H9 (cell line): ENCODE measurements around the gene SLC8B1. TPM values are rescaled to one million over a fixed set of nuclear protein-coding genes. Genes with fewer than 3 reads are reported as not detected.

ENCODE experiments used
- DNase-seq: peaks from one replicate; pipeline ENCODE4 v3.0.0-alpha.2; 2017
- H2AFZ ChIP-seq: one replicate; pipeline ENCODE4 v1.6.1; 2013; ENCODE audit warnings: mild to moderate bottlenecking, low read length, control low read depth, moderate library complexity
- H2AK5ac ChIP-seq: 2 replicates; pipeline ENCODE4 v1.6.1; 2013; ENCODE audit warnings: low read length, control low read depth, mixed read lengths; ENCODE audit not compliant: insufficient read length
- H2BK120ac ChIP-seq: one replicate; pipeline ENCODE4 v1.6.1; 2013; ENCODE audit warnings: low read depth, mild to moderate bottlenecking, low read length, control low read depth, inconsistent platforms; ENCODE audit not compliant: poor library complexity, severe bottlenecking
- H2BK12ac ChIP-seq: 2 replicates; pipeline ENCODE4 v1.6.1; 2013; ENCODE audit warnings: low read length, control low read depth, mixed read lengths, low read depth; ENCODE audit not compliant: insufficient read length
- H2BK15ac ChIP-seq: 2 replicates; pipeline ENCODE4 v1.6.1; 2013; ENCODE audit warnings: low read depth, low read length, control low read depth
- H2BK20ac ChIP-seq: one replicate; pipeline ENCODE4 v1.6.1; 2013; ENCODE audit warnings: low read depth, mild to moderate bottlenecking, low read length, control low read depth, inconsistent platforms; ENCODE audit not compliant: poor library complexity, severe bottlenecking
- H2BK5ac ChIP-seq: 2 replicates; pipeline ENCODE4 v1.6.1; 2013; ENCODE audit warnings: low read length, control low read depth, mixed read lengths; ENCODE audit not compliant: insufficient read length
- H3K14ac ChIP-seq: 2 replicates; pipeline ENCODE4 v1.6.1; 2013; ENCODE audit warnings: low read length, control low read depth; ENCODE audit not compliant: insufficient read depth
- H3K18ac ChIP-seq: 2 replicates; pipeline ENCODE4 v1.6.1; 2013; ENCODE audit warnings: low read depth, mild to moderate bottlenecking, mixed read lengths, low read length, control low read depth; ENCODE audit not compliant: insufficient read length
- H3K23ac ChIP-seq: 2 replicates; pipeline ENCODE4 v1.6.1; 2013; ENCODE audit warnings: low read length, control low read depth, mixed read lengths, low read depth; ENCODE audit not compliant: insufficient read length
- H3K23me2 ChIP-seq: 2 replicates; pipeline ENCODE4 v1.6.1; 2013; ENCODE audit warnings: low read depth, mild to moderate bottlenecking, mixed read lengths, low read length, control low read depth; ENCODE audit not compliant: insufficient read length, poor library complexity, severe bottlenecking
- H3K27ac ChIP-seq: 2 replicates; pipeline ENCODE4 v1.5.1; 2013; ENCODE audit warnings: low read length, control low read depth, mixed read lengths, low read depth; ENCODE audit not compliant: insufficient read length
- H3K27me3 ChIP-seq: 2 replicates; pipeline ENCODE4 v1.6.1; 2013; ENCODE audit warnings: low read length, control low read depth, inconsistent platforms; ENCODE audit not compliant: insufficient read depth
- H3K4ac ChIP-seq: 2 replicates; pipeline ENCODE4 v1.6.1; 2013; ENCODE audit warnings: low read depth, mild to moderate bottlenecking, control low read depth, inconsistent platforms, low read length, moderate library complexity
- H3K4me1 ChIP-seq: 2 replicates; pipeline ENCODE4 v1.6.1; 2013; ENCODE audit warnings: low read length, control low read depth, inconsistent platforms; ENCODE audit not compliant: insufficient read depth
- H3K4me2 ChIP-seq: 2 replicates; pipeline ENCODE4 v1.6.1; 2013; ENCODE audit warnings: low read length, control low read depth, mixed read lengths; ENCODE audit not compliant: insufficient read length, insufficient read depth
- H3K56ac ChIP-seq: 2 replicates; pipeline ENCODE4 v1.6.1; 2013; ENCODE audit warnings: low read depth, mild to moderate bottlenecking, mixed read lengths, low read length, control low read depth; ENCODE audit not compliant: insufficient read length
- H3K79me1 ChIP-seq: 2 replicates; pipeline ENCODE4 v1.6.1; 2013; ENCODE audit warnings: low read depth, mild to moderate bottlenecking, moderate library complexity, low read length, control low read depth, inconsistent platforms; ENCODE audit not compliant: insufficient read depth, poor library complexity, severe bottlenecking
- H3K79me2 ChIP-seq: 2 replicates; pipeline ENCODE4 v1.6.1; 2013; ENCODE audit warnings: low read length, control low read depth, inconsistent platforms; ENCODE audit not compliant: insufficient read depth
- H3K9ac ChIP-seq: 2 replicates; pipeline ENCODE4 v1.6.1; 2013; ENCODE audit warnings: low read length, control low read depth, mixed read lengths; ENCODE audit not compliant: insufficient read length; ENCODE audit errors: extremely low read depth
- H3K9me3 ChIP-seq: one replicate; pipeline ENCODE4 v1.6.1; 2013; ENCODE audit warnings: low read depth, low read length, inconsistent platforms; ENCODE audit not compliant: control insufficient read depth
- H3T11ph ChIP-seq: one replicate; pipeline ENCODE4 v1.6.1; 2013; ENCODE audit warnings: mild to moderate bottlenecking, low read length, control low read depth, inconsistent platforms
- H4K20me1 ChIP-seq: one replicate; pipeline ENCODE4 v1.6.1; 2013; ENCODE audit not compliant: control insufficient read depth, insufficient read length, insufficient read depth
- H4K5ac ChIP-seq: 2 replicates; pipeline ENCODE4 v1.6.1; 2013; ENCODE audit warnings: low read depth, mild to moderate bottlenecking, mixed read lengths, low read length, control low read depth; ENCODE audit not compliant: insufficient read length
- H4K8ac ChIP-seq: replicated peaks from 2 replicates; pipeline ENCODE4 v1.6.1; 2013; ENCODE audit warnings: low read length, control low read depth, mixed read lengths, low read depth; ENCODE audit not compliant: insufficient read length
- H4K91ac ChIP-seq: 2 replicates; pipeline ENCODE4 v1.6.1; 2013; ENCODE audit warnings: low read depth, mild to moderate bottlenecking, moderate library complexity, mixed read lengths, low read length, control low read depth; ENCODE audit not compliant: insufficient read length
- H3K27ac Mint-ChIP-seq, 3 experiments: 2 replicates in 2 of 3; 3 replicates in 1 of 3; pipeline ENCODE4 v1.8.0; 2020 to 2021; ENCODE audit warnings: mixed read lengths in 3 of 3, mild to moderate bottlenecking in 1 of 3, moderate library complexity in 1 of 3
- H3K27me3 Mint-ChIP-seq: 2 replicates; pipeline ENCODE4 v1.8.0; 2021; ENCODE audit warnings: low read depth, mild to moderate bottlenecking, moderate library complexity, mixed read lengths
- H3K36me3 Mint-ChIP-seq, 3 experiments: 2 replicates in 2 of 3; 3 replicates in 1 of 3; pipeline ENCODE4 v1.8.0; 2020 to 2021; ENCODE audit warnings: low read depth in 3 of 3, mixed read lengths in 3 of 3; ENCODE audit not compliant: insufficient read depth in 1 of 3
- H3K4me1 Mint-ChIP-seq, 2 experiments: 2 replicates each; pipeline ENCODE4 v1.8.0; 2020; ENCODE audit warnings: mixed read lengths in 2 of 2
- H3K4me3 Mint-ChIP-seq, 2 experiments: 2 replicates in 1 of 2; 3 replicates in 1 of 2; pipeline ENCODE4 v1.8.0; 2020 to 2021; ENCODE audit warnings: mild to moderate bottlenecking in 2 of 2, mixed read lengths in 2 of 2, moderate library complexity in 1 of 2
- H3K9me3 Mint-ChIP-seq, 2 experiments: 2 replicates in 1 of 2; 3 replicates in 1 of 2; pipeline ENCODE4 v1.8.0; 2020; ENCODE audit warnings: mild to moderate bottlenecking in 2 of 2, mixed read lengths in 2 of 2, moderate library complexity in 1 of 2
- WGBS: extraction: QIAGEN DNeasy Blood & Tissue Kit; methylation state at CpG from one replicate; pipeline ENCODE4 v1.1.7; 2013; ENCODE audit warnings: missing lambda C conversion rate, low lambda C conversion rate, mixed read lengths; ENCODE audit not compliant: insufficient read length; ENCODE audit errors: extremely low coverage; 5-methylcytosine and 5-hydroxymethylcytosine counted together
- total RNA-seq: library from RNA; stranded (reverse); gene quantifications from 2 replicates; pipeline ENCODE4 v1.2.1, GENCODE V29; 2021
- TF ChIP-seq, protein P1 (sequence below): fragments of 200-600 bp; sonication (generic); conservative IDR thresholded peaks from 3 replicates; pipeline ENCODE4 v1.8.0; 2021; ENCODE audit warnings: antibody characterized with exemption, mild to moderate bottlenecking

Gene SLC8B1
- total RNA-seq, 1 experiment from 2014 or later, result 10.4 TPM

- H3K4me2 ChIP-seq, result no peak overlapping the region
- Mint-ChIP-seq H3K4me1 (peaks cover 12 to 13% of the 10 kb centered on the region in 2 experiments), H3K9me3 (no peaks in the 10 kb centered on the region), H3K27ac (0 out of 7 replicates have a peak overlapping the region, but pooled peaks of 1 of the 3 experiments have one; percentile 24), H3K27me3 (no peaks in the 10 kb centered on the region; the same call in none of the 2 replicates), H3K36me3 (peaks cover 0 to 11% (median 0%) of the 10 kb centered on the region in 3 experiments; a peak in 3 of 7 replicates), H3K4me3 (no peak overlapping the region)
- no peaks in the 10 kb centered on the region for H3K23me2 ChIP-seq
- H2BK5ac ChIP-seq, result no peak overlapping the region
- no peak overlapping the region for H2BK15ac ChIP-seq
- H3T11ph ChIP-seq, result no peak overlapping the region
- TF ChIP-seq, protein P1, sequence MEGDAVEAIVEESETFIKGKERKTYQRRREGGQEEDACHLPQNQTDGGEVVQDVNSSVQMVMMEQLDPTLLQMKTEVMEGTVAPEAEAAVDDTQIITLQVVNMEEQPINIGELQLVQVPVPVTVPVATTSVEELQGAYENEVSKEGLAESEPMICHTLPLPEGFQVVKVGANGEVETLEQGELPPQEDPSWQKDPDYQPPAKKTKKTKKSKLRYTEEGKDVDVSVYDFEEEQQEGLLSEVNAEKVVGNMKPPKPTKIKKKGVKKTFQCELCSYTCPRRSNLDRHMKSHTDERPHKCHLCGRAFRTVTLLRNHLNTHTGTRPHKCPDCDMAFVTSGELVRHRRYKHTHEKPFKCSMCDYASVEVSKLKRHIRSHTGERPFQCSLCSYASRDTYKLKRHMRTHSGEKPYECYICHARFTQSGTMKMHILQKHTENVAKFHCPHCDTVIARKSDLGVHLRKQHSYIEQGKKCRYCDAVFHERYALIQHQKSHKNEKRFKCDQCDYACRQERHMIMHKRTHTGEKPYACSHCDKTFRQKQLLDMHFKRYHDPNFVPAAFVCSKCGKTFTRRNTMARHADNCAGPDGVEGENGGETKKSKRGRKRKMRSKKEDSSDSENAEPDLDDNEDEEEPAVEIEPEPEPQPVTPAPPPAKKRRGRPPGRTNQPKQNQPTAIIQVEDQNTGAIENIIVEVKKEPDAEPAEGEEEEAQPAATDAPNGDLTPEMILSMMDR, result no peak
- H3K23ac ChIP-seq, result no peak overlapping the region
- no peak overlapping the region for H2BK20ac ChIP-seq
- H2BK12ac ChIP-seq, result no peak overlapping the region
- H3K14ac ChIP-seq, result no peak overlapping the region
- H3K4me1 ChIP-seq, result no peaks in the 10 kb centered on the region
- no peaks in the 10 kb centered on the region for H3K79me1 ChIP-seq
- no peak overlapping the region for H2AFZ ChIP-seq
- H3K9ac ChIP-seq, result no peak overlapping the region
- no peak overlapping the region for H2AK5ac ChIP-seq
- no peaks in the 10 kb centered on the region; the same call in 1 of the 2 replicates for H3K79me2 ChIP-seq
- H3K27ac ChIP-seq, result no peak overlapping the region
- no peak overlapping the region for H3K18ac ChIP-seq
- H3K4ac ChIP-seq, result no peak overlapping the region
- no peak overlapping the region for H4K8ac ChIP-seq
- H2BK120ac ChIP-seq, result no peak overlapping the region
- no peaks in the 10 kb centered on the region for H3K9me3 ChIP-seq
- no peak for DNase-seq
- no peak overlapping the region for H3K56ac ChIP-seq
- no peaks in the 10 kb centered on the region for H3K27me3 ChIP-seq
- no peaks in the 10 kb centered on the region for H4K20me1 ChIP-seq
- H4K91ac ChIP-seq, result no peak overlapping the region
- no peak overlapping the region for H4K5ac ChIP-seq
- no CpG with 5 or more reads among the region's 10 CpGs for WGBS
Measured at GRCh38 chr12:113252494-113252893, 82.4 kb downstream of the SLC8B1 start.
